HepG2 (cell line): Measurements from ENCODE around the gene CARHSP1. TPM values are rescaled to one million over a fixed set of nuclear protein-coding genes. Genes with fewer than 3 reads are reported as not detected.

Source experiments
- ATAC-seq: fragments of 200-7000 bp; cut with Tn5 transposase; 3 replicates; pipeline ENCODE4 v1.9.1; 2020; ENCODE audit warnings: mild to moderate bottlenecking, moderate library complexity
- BruUV-seq: library from RNA; stranded (reverse); fragments of 400-500 nt; replicated peaks from 2 replicates; lab custom pipeline; 2021; lab: Mats Ljungman, UMichigan
- CTCF ChIA-PET: fragments of 300-600 bp; formaldehyde crosslinking; extraction: SDS; loops from one replicate; lab custom pipeline; 2021; ENCODE audit warnings: low total read pairs, inconsistent platforms, low intra/inter-chr PET ratio; lab: Yijun Ruan, JAX
- POLR2A ChIA-PET: fragments of 350-600 bp; sonication (Branson Sonifier 250); formaldehyde crosslinking; loops from one replicate; lab custom pipeline; 2020; ENCODE audit warnings: antibody characterized with exemption, inconsistent platforms; lab: Yijun Ruan, JAX
- DNase-seq: peaks from one replicate; pipeline ENCODE4 v3.0.0-alpha.2; 2015; ENCODE audit warnings: low spot score
- FAIRE-seq: peaks from 3 replicates; lab custom pipeline; 2011; peaks lifted over from hg19 to GRCh38; lab: Jason Lieb, UNC
- H2AFZ ChIP-seq: one replicate; pipeline ENCODE4 v1.6.1; 2011; ENCODE audit warnings: low read length, inconsistent platforms
- H3K27ac ChIP-seq: fragments of 300-600 bp; 3 replicates; pipeline ENCODE4 v1.8.0; 2011; ENCODE audit warnings: mixed run types, mild to moderate bottlenecking, mixed read lengths, low read length, inconsistent platforms; ENCODE audit not compliant: insufficient read depth; ENCODE audit errors: extremely low read length
- H3K27me3 ChIP-seq, 2 experiments: fragments of 200-600 bp in 1 of 2; 2 replicates in 1 of 2; 3 replicates in 1 of 2; pipeline versions ENCODE4 v1.6.0 to v1.8.0; 2011; ENCODE audit warnings: low read length in 2 of 2, mild to moderate bottlenecking in 2 of 2, moderate library complexity in 2 of 2, inconsistent platforms in 1 of 2; ENCODE audit not compliant: insufficient read depth in 2 of 2, control insufficient read depth in 1 of 2
- H3K36me3 ChIP-seq, 2 experiments: fragments of 200-600 bp in 1 of 2; replicated peaks in 1 of 2; 2 replicates in 1 of 2; 3 replicates in 1 of 2; pipeline versions ENCODE4 v1.5.1 to v1.8.0; 2011; ENCODE audit warnings: low read length in 2 of 2, inconsistent platforms in 1 of 2; ENCODE audit not compliant: insufficient read depth in 2 of 2, control insufficient read depth in 1 of 2
- H3K4me1 ChIP-seq: 2 replicates; pipeline ENCODE4 v1.5.1; 2012; ENCODE audit warnings: low read length, inconsistent platforms; ENCODE audit not compliant: insufficient read depth
- H3K4me2 ChIP-seq: 2 replicates; pipeline ENCODE4 v1.6.0; 2011; ENCODE audit warnings: low read depth, low read length, inconsistent platforms
- H3K4me3 ChIP-seq, 3 experiments: fragments of 200-600 bp in 1 of 3; sonication (generic), shearing (Covaris generic) in 1 of 3; replicated peaks in 1 of 3; 2 replicates each; pipeline ENCODE4 v1.5.1; 2011 to 2016; ENCODE audit warnings: low read length in 3 of 3, inconsistent platforms in 2 of 3, low read depth in 2 of 3, mild to moderate bottlenecking in 2 of 3, control low read depth in 1 of 3, mixed read lengths in 1 of 3; ENCODE audit not compliant: insufficient read depth in 1 of 3
- H3K79me2 ChIP-seq: one replicate; pipeline ENCODE4 v1.6.1; 2011; ENCODE audit warnings: low read length, inconsistent platforms; ENCODE audit not compliant: insufficient read depth
- H3K9ac ChIP-seq: 2 replicates; pipeline ENCODE4 v1.6.0; 2011; ENCODE audit warnings: mild to moderate bottlenecking, low read depth, low read length, inconsistent platforms; ENCODE audit not compliant: insufficient read depth
- H3K9me3 ChIP-seq: 2 replicates; pipeline ENCODE4 v1.5.1; 2012; ENCODE audit warnings: mild to moderate bottlenecking, low read length
- H4K20me1 ChIP-seq: 2 replicates; pipeline ENCODE4 v1.6.0; 2011; ENCODE audit warnings: inconsistent platforms, mild to moderate bottlenecking, low read length, moderate library complexity; ENCODE audit not compliant: insufficient read depth
- AGO2 ChIP-seq: fragments of 200-400 bp; formaldehyde crosslinking; optimal IDR thresholded peaks from 2 replicates; pipeline ENCODE3; 2017; ENCODE audit warnings: mild to moderate bottlenecking, low read depth, low read length, moderate library complexity
- ATF7 ChIP-seq, 2 experiments: fragments of 450-650 bp in 1 of 2; sonication (generic) in 1 of 2; formaldehyde crosslinking in 1 of 2; IDR thresholded peaks; 2 replicates each; pipeline versions ENCODE4 v1.4.0 to v1.6.1; 2016 to 2020; ENCODE audit warnings: antibody characterized with exemption in 1 of 2, mild to moderate bottlenecking in 1 of 2, missing genetic modification reagents in 1 of 2
- CREB1 ChIP-seq, 2 experiments: fragments of 450-650 bp in 1 of 2; IDR thresholded peaks; 2 replicates each; pipeline ENCODE4 v1.6.1; 2016 to 2017; ENCODE audit warnings: control low read depth in 1 of 2, mild to moderate bottlenecking in 1 of 2, missing compliant biosample characterization in 1 of 2, missing genetic modification characterization in 1 of 2
- EED ChIP-seq: sonication (generic); formaldehyde crosslinking; IDR thresholded peaks from 2 replicates; pipeline ENCODE4 v1.5.0; 2020; ENCODE audit warnings: mild to moderate bottlenecking, missing genetic modification reagents
- FOXP4 ChIP-seq: sonication (generic); formaldehyde crosslinking; IDR thresholded peaks from 2 replicates; pipeline ENCODE4 v1.4.0; 2020; ENCODE audit warnings: missing genetic modification reagents
- GATAD2A ChIP-seq: IDR thresholded peaks from 2 replicates; pipeline ENCODE4 v1.6.1; 2016
- HNF4A ChIP-seq: sonication (generic); formaldehyde crosslinking; IDR thresholded peaks from 2 replicates; pipeline ENCODE4 v1.4.0; 2020; ENCODE audit warnings: missing genetic modification reagents
- HNRNPUL1 ChIP-seq: fragments of 200-400 bp; formaldehyde crosslinking; IDR thresholded peaks from 2 replicates; pipeline ENCODE4 v1.6.1; 2017; ENCODE audit warnings: low read depth, mild to moderate bottlenecking, low read length, moderate library complexity
- KLF16 ChIP-seq, 2 experiments: sonication (generic) in 1 of 2; formaldehyde crosslinking in 1 of 2; IDR thresholded peaks; 2 replicates each; pipeline versions ENCODE4 v1.6.1 to v1.8.0; 2016 to 2023; ENCODE audit warnings: missing genetic modification reagents in 2 of 2, missing compliant biosample characterization in 1 of 2
- LBX2 ChIP-seq: sonication (generic); formaldehyde crosslinking; IDR thresholded peaks from 2 replicates; pipeline ENCODE4 v1.5.0; 2020; ENCODE audit warnings: missing genetic modification reagents, mild to moderate bottlenecking, borderline replicate concordance
- NRL ChIP-seq: sonication (generic); formaldehyde crosslinking; IDR thresholded peaks from 2 replicates; pipeline ENCODE4 v1.5.0; 2020; ENCODE audit warnings: missing genetic modification reagents, mild to moderate bottlenecking, moderate library complexity, borderline replicate concordance
- SALL1 ChIP-seq: sonication (generic); formaldehyde crosslinking; IDR thresholded peaks from 2 replicates; pipeline ENCODE4 v1.8.0; 2022; ENCODE audit warnings: mild to moderate bottlenecking, missing genetic modification reagents
- STAG1 ChIP-seq: sonication (generic); formaldehyde crosslinking; IDR thresholded peaks from 2 replicates; pipeline ENCODE4 v1.4.0; 2020; ENCODE audit warnings: missing genetic modification reagents
- TEAD2 ChIP-seq: sonication (generic); formaldehyde crosslinking; IDR thresholded peaks from 2 replicates; pipeline ENCODE4 v1.9.0; 2021; ENCODE audit warnings: missing genetic modification reagents
- THYN1 ChIP-seq: sonication (generic); formaldehyde crosslinking; IDR thresholded peaks from 2 replicates; pipeline ENCODE4 v1.8.1; 2023; ENCODE audit warnings: low read depth, mild to moderate bottlenecking, moderate library complexity, missing genetic modification reagents, borderline replicate concordance
- ZNF124 ChIP-seq: sonication (generic); formaldehyde crosslinking; IDR thresholded peaks from 2 replicates; pipeline ENCODE4 v1.4.0; 2020; ENCODE audit warnings: missing genetic modification reagents
- WGBS: methylation state at CpG from one replicate; pipeline ENCODE4 v1.1.6; 2017; ENCODE audit warnings: low lambda C conversion rate; 5-methylcytosine and 5-hydroxymethylcytosine counted together
- in situ Hi-C: cut with HindIII; loops from 2 replicates; pipeline ENCODE4 v1.10.0; 2017; ENCODE audit warnings: low pct_unique_long_range_greater_than_20kb; ENCODE audit not compliant: extremely low pct_ligation_motif_present
- intact Hi-C: fragments of 100-400 bp; cut with micrococcal nuclease; formaldehyde crosslinking; loops from one replicate; pipeline ENCODE4 v1.10.0; 2022; ENCODE audit not compliant: unreplicated experiment
- polyA plus RNA-seq, 8 experiments: library from polyadenylated mRNA; depleted of rRNA in 3 of 8; stranded (reverse) in 7 of 8; unstranded in 1 of 8; fragments of >200 nt; fragmentation: Illumina TruSeq in 4 of 8; extraction: Trizol in 4 of 8; gene quantifications; 2 replicates each; pipeline versions ENCODE4 v1.2.1 to v1.2.3, GENCODE V29; 2011 to 2016; ENCODE audit warnings: low read depth in 4 of 8, missing spikeins in 1 of 8, mixed read lengths in 1 of 8; ENCODE audit not compliant: insufficient read depth in 1 of 8
- total RNA-seq, 5 experiments: library from RNA; depleted of rRNA; stranded (reverse); fragments of >200 nt; fragmentation: Illumina TruSeq; extraction: Trizol; gene quantifications; 2 replicates each; pipeline ENCODE4 v1.2.3, GENCODE V29; 2016; ENCODE audit warnings: low read depth in 1 of 5

The CARHSP1 gene
- total and polyA plus RNA-seq, 2 of the 13 experiments (the other 11 are each of a cell fraction or from before 2014, with no cell fraction given), result 173 to 345 TPM

GRCh38 chr16:8900343-8900742 lies 31.5 kb upstream of the CARHSP1 start:
- Histone ChIP-seq H3K36me3 (peaks cover 61 to 93% of the 10 kb centered on the region in 2 experiments), H3K4me2 (no peak overlapping the region), H3K27ac (no peak overlapping the region), H3K9me3 (no peaks in the 10 kb centered on the region), H4K20me1 (peaks cover 5% of the 10 kb centered on the region; the same call in 1 of the 2 replicates), H3K27me3 (no peaks in the 10 kb centered on the region), H3K79me2 (no peaks in the 10 kb centered on the region), H3K4me1 (no peaks in the 10 kb centered on the region), H2AFZ (no peak overlapping the region), H3K9ac (no peak overlapping the region), H3K4me3 (no peak overlapping the region)
- BruUV-seq, result TSS peak; percentile 16
- intact Hi-C loops (no loop called here), in situ Hi-C loops (no loop called here)
- DNase-seq (no peak), ATAC-seq (no peak), FAIRE-seq (no peak)
- TF ChIP-seq CREB1 (IDR thresholded peaks at IDR 0.05) (0 out of 2 replicates have a peak, but pooled peaks have one; percentile 33), CREB1 (CRISPR knock-in tag; IDR thresholded peaks at IDR 0.05) (no peak), AGO2 (peak; percentile 37), ATF7 (IDR thresholded peaks at IDR 0.05) (peak; percentile 81), ATF7 (CRISPR knock-in tag; IDR thresholded peaks at IDR 0.05) (no peak), TEAD2 (CRISPR knock-in tag) (no peak)
- 97% methylated on average over 5 of the region's 5 CpGs for WGBS
- CTCF ChIA-PET, result no interaction called here
- POLR2A ChIA-PET, result no interaction called here

GRCh38 chr16:8899709-8900317 lies 31.0 kb upstream of the CARHSP1 start:
- no peaks in the 10 kb centered on the region for H4K20me1 ChIP-seq
- WGBS, result 98% methylated on average over 9 of the region's 9 CpGs
- no peak for DNase-seq
- no peak overlapping the region for H3K9ac ChIP-seq
- no peak overlapping the region for H3K27ac ChIP-seq
- no TSS peak for BruUV-seq
- H3K36me3 ChIP-seq, result peaks cover 62 to 93% of the 10 kb centered on the region in 2 experiments
- H3K4me1 ChIP-seq, result no peaks in the 10 kb centered on the region
- CTCF ChIA-PET, result no interaction called here
- H3K4me2 ChIP-seq, result no peak overlapping the region
- no peak for FAIRE-seq
- intact Hi-C loops, result no loop called here
- H2AFZ ChIP-seq, result no peak overlapping the region
- no peaks in the 10 kb centered on the region for H3K27me3 ChIP-seq
- H3K4me3 ChIP-seq, result no peak overlapping the region
- ATAC-seq, result peak; percentile 52
- no peaks in the 10 kb centered on the region for H3K9me3 ChIP-seq
- in situ Hi-C loops, result loop anchor here (25.0 kb wide), 1 partner anchor 238 kb away; the partner anchor contains the start of gene ABAT
- POLR2A ChIA-PET, result interaction anchor here (0.7 kb wide), 1 partner anchor 90 kb away, joined by 4 read pairs; no protein-coding TSS in a partner anchor
- no peaks in the 10 kb centered on the region for H3K79me2 ChIP-seq
- peak; percentile 58 for TF ChIP-seq HNF4A (CRISPR knock-in tag)
- TF ChIP-seq GATAD2A, result no peak
- TF ChIP-seq AGO2, result peak; percentile 45
- TF ChIP-seq FOXP4, result 0 out of 2 replicates have a peak, but pooled peaks have one; percentile 33
- peak; percentile 68; the same call in 1 of the 2 replicates for TF ChIP-seq NRL (CRISPR knock-in tag)
- TF ChIP-seq ZNF124 (CRISPR knock-in tag), result no peak
- TF ChIP-seq LBX2 (CRISPR knock-in tag), result no peak
- TF ChIP-seq HNRNPUL1, result no peak
- TF ChIP-seq EED (CRISPR knock-in tag), result no peak
- TF ChIP-seq THYN1 (CRISPR knock-in tag), result no peak
- no peak for TF ChIP-seq KLF16 (CRISPR knock-in tag; IDR thresholded peaks at IDR 0.05)
- no peak for TF ChIP-seq SALL1
- peak; percentile 59 for TF ChIP-seq STAG1 (CRISPR knock-in tag)
